ENCODE measurements around the gene AUTS2.

Gene AUTS2

GRCh38 chr7:69748530-69748929, 150.3 kb downstream of the AUTS2 start:
- TF ChIP-seq, protein P1, sequence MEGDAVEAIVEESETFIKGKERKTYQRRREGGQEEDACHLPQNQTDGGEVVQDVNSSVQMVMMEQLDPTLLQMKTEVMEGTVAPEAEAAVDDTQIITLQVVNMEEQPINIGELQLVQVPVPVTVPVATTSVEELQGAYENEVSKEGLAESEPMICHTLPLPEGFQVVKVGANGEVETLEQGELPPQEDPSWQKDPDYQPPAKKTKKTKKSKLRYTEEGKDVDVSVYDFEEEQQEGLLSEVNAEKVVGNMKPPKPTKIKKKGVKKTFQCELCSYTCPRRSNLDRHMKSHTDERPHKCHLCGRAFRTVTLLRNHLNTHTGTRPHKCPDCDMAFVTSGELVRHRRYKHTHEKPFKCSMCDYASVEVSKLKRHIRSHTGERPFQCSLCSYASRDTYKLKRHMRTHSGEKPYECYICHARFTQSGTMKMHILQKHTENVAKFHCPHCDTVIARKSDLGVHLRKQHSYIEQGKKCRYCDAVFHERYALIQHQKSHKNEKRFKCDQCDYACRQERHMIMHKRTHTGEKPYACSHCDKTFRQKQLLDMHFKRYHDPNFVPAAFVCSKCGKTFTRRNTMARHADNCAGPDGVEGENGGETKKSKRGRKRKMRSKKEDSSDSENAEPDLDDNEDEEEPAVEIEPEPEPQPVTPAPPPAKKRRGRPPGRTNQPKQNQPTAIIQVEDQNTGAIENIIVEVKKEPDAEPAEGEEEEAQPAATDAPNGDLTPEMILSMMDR (IDR thresholded peaks at IDR 0.05; ENCODE audit: borderline replicate concordance, insufficient read depth, low read depth, low read length) = no peak

GRCh38 chr7:69749372-69749979, 151.2 kb downstream of the AUTS2 start:
- TF ChIP-seq, protein P1 (IDR thresholded peaks at IDR 0.05; ENCODE audit: borderline replicate concordance, insufficient read depth, low read depth, low read length) = no peak
- H3K4me3 ChIP-seq (ENCODE audit: low read depth, low read length) = no peak overlapping the region

More at GRCh38 chr7:69748530-69748929, 150.3 kb downstream of the AUTS2 start:
- no peak overlapping the region for H3K4me3 ChIP-seq (ENCODE audit: low read depth, low read length)

DNA sequence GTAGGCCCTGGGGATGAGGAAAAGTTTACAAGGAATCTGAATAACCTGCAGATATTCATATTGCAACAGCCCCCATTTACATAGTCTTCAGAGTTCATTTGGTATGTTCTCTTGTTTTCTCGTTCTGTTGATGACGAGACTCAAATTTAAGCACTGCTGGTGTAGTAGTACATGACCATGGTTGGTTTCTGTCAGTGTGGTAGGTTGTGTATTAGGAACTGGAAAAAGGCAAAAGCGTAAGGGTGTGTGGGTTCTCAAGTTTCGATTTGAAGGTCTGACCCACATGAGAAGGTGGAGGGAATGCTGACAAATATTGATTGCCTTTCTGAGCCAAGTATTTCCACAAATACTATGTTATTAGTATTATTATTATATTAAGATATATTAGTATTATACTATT, 151.7 kb downstream of the AUTS2 start:
- H3K4me3 ChIP-seq (ENCODE audit: low read depth, low read length) = no peak overlapping the region
- TF ChIP-seq, protein P1 (IDR thresholded peaks at IDR 0.05; ENCODE audit: borderline replicate concordance, insufficient read depth, low read depth, low read length) = no peak

GRCh38 chr7:69751026-69751425, 152.8 kb downstream of the AUTS2 start:
- TF ChIP-seq, protein P1 (IDR thresholded peaks at IDR 0.05; ENCODE audit: borderline replicate concordance, insufficient read depth, low read depth, low read length) = no peak

GRCh38 chr7:69753981-69754380, 155.7 kb downstream of the AUTS2 start:
- H3K4me3 ChIP-seq (ENCODE audit: low read depth, low read length) = no peak overlapping the region

More at GRCh38 chr7:69751026-69751425, 152.8 kb downstream of the AUTS2 start:
- no peak overlapping the region for H3K4me3 ChIP-seq (ENCODE audit: low read depth, low read length)

GRCh38 chr7:69754476-69754875, 156.2 kb downstream of the AUTS2 start:
- TF ChIP-seq, protein P1 (IDR thresholded peaks at IDR 0.05; ENCODE audit: borderline replicate concordance, insufficient read depth, low read depth, low read length) = no peak
- no peak overlapping the region for H3K4me3 ChIP-seq (ENCODE audit: low read depth, low read length)

More at GRCh38 chr7:69753981-69754380, 155.7 kb downstream of the AUTS2 start:
- TF ChIP-seq, protein P1 (IDR thresholded peaks at IDR 0.05; ENCODE audit: borderline replicate concordance, insufficient read depth, low read depth, low read length) = no peak

- TF ChIP-seq, protein P1 (IDR thresholded peaks at IDR 0.05; ENCODE audit: borderline replicate concordance, insufficient read depth, low read depth, low read length) = no peak
- no peak overlapping the region for H3K4me3 ChIP-seq (ENCODE audit: low read depth, low read length)
Measured at GRCh38 chr7:69756235-69756634, 158.0 kb downstream of the AUTS2 start.

Measured in GM12875 (cell line).